HEK293 (cell line): ENCODE results near the gene HOXA4.

ENCODE experiments used
- MYNN ChIP-seq: fragments of 450-650 bp; formaldehyde crosslinking; IDR thresholded peaks from 2 replicates; pipeline ENCODE4 v1.5.1; 2016; ENCODE audit warnings: missing biosample characterization, missing genetic modification characterization, borderline replicate concordance
- ZEB2 ChIP-seq: fragments of 450-650 bp; formaldehyde crosslinking; IDR thresholded peaks from 2 replicates; pipeline ENCODE4 v1.5.1; 2016; ENCODE audit warnings: missing biosample characterization, missing genetic modification characterization
- ZNF280C ChIP-seq: fragments of 450-650 bp; formaldehyde crosslinking; IDR thresholded peaks from 2 replicates; pipeline ENCODE4 v1.5.1; 2016; ENCODE audit warnings: missing biosample characterization, missing genetic modification characterization
- TF ChIP-seq, protein P1 (sequence below): fragments of 450-650 bp; formaldehyde crosslinking; IDR thresholded peaks from 2 replicates; pipeline ENCODE4 v1.5.1; 2016; ENCODE audit warnings: missing biosample characterization, missing genetic modification characterization

DNA sequence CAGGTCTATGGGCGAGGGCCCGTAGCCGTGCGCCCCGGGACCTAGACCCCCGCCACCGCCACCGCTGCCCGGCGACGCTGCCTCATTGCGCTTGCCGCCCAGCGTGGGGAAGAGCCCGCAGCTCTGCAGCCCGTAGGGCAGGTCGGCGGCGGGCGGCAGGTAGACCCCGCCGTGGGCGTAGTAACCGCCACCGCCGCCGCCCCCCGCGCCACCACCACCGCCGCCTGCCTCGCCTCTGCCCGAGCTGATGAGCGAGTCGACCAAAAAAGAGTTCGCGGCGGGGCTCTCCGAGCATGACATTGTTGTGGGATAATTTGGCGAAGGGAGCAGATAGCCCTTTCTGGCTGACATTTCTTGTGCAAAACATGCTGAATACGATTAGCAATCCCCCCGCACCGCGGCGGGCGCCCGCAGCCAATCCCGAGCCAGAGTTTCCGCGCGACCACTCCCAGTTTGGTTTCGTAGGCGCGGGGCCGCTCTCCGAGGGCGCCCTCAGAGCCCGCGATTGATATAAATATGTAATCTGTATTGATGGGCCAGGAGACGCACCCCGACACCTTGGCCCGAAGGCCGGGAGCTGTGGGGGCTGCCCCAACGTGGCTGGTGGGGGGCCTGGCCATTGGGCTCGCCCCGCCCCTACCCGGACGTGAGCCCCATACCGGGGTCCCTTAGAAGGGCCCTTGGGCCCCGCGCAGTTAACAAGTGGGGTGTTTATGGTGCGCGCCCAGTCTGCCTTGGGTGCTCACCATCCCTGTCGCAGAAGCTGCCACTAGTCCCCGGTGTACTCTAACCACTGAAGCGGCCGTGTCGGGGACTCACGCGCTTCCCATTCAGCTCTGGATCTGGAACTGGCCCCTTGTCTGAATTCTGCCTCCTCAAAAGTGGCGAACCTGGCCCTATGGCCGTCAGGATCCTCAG, 43.7 kb upstream of the HOXA4 start, which contains the start of gene HOXA10:
- TF ChIP-seq, protein P1, sequence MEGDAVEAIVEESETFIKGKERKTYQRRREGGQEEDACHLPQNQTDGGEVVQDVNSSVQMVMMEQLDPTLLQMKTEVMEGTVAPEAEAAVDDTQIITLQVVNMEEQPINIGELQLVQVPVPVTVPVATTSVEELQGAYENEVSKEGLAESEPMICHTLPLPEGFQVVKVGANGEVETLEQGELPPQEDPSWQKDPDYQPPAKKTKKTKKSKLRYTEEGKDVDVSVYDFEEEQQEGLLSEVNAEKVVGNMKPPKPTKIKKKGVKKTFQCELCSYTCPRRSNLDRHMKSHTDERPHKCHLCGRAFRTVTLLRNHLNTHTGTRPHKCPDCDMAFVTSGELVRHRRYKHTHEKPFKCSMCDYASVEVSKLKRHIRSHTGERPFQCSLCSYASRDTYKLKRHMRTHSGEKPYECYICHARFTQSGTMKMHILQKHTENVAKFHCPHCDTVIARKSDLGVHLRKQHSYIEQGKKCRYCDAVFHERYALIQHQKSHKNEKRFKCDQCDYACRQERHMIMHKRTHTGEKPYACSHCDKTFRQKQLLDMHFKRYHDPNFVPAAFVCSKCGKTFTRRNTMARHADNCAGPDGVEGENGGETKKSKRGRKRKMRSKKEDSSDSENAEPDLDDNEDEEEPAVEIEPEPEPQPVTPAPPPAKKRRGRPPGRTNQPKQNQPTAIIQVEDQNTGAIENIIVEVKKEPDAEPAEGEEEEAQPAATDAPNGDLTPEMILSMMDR (tag by site-specific recombination): no peak
- no peak for TF ChIP-seq MYNN (tag by site-specific recombination)
- no peak for TF ChIP-seq ZNF280C (tag by site-specific recombination)
- TF ChIP-seq ZEB2: peak; percentile 69
